Mucosa of descending colon (tissue), 3 donors: ENCODE data around the gene MED25. TPM values are rescaled to one million over a fixed set of nuclear protein-coding genes. Genes with fewer than 3 reads are reported as not detected.
A peak's percentile ranks its signal among the peaks of the same experiment; 100 is the strongest.

Source experiments
- ATAC-seq: fragments of 200-7000 bp; cut with Tn5 transposase; one replicate; pipeline ENCODE4 v1.9.1; 2020; ENCODE audit warnings: mild to moderate bottlenecking, moderate library complexity
- DNase-seq, 3 donors: peaks; one replicate each; pipeline ENCODE4 v3.0.0-alpha.2; 2020
- H3K36me3 ChIP-seq: fragments of 200-600 bp; one replicate; pipeline ENCODE4 v1.8.0; 2021; ENCODE audit warnings: low read depth, mild to moderate bottlenecking
- H3K4me1 ChIP-seq: fragments of 200-600 bp; one replicate; pipeline ENCODE4 v1.8.0; 2021; ENCODE audit warnings: low read depth, mild to moderate bottlenecking
- H3K4me3 ChIP-seq: fragments of 200-600 bp; one replicate; pipeline ENCODE4 v1.8.0; 2021; ENCODE audit warnings: mild to moderate bottlenecking
- H3K9me3 ChIP-seq: fragments of 200-600 bp; one replicate; pipeline ENCODE4 v1.8.0; 2021; ENCODE audit warnings: mild to moderate bottlenecking
- intact Hi-C, 2 donors: fragments of 100-400 bp; cut with DNase I in 1 of 2; cut with micrococcal nuclease in 1 of 2; formaldehyde crosslinking; loops; one replicate each; pipeline versions ENCODE4 v1.11.0 to v1.11.1; 2022; cut with DNase I, micrococcal nuclease
- total RNA-seq, 3 donors: library from RNA; stranded (reverse); fragmentation: NEBNext Ultra II Directional in 2 of 3; extraction: Animal tissue kit (Norgen Biotek cat#: 25700) in 2 of 3; gene quantifications; one replicate each; pipeline versions ENCODE4 v1.2.1 to v1.2.4, GENCODE V29; 2021 to 2023
- TF ChIP-seq, protein P1 (sequence below): fragments of 200-600 bp; IDR thresholded peaks from one replicate; pipeline ENCODE4 v1.8.0; 2022; ENCODE audit warnings: antibody characterized with exemption, mild to moderate bottlenecking
- donor health status: DM: no; HTN: no; CAD: no; lungs with moderate emphysema.
- donor health status: DM: no; HTN: no; CAD: no.
- donor health status: DM: no; HTN: yes; CAD: no.

Gene MED25
- total RNA-seq, 3 donors from 2014 or later: 54.7 to 57.4 (median 55.2) TPM

- no peaks in the 10 kb centered on the region for H3K9me3 ChIP-seq
- TF ChIP-seq, protein P1, sequence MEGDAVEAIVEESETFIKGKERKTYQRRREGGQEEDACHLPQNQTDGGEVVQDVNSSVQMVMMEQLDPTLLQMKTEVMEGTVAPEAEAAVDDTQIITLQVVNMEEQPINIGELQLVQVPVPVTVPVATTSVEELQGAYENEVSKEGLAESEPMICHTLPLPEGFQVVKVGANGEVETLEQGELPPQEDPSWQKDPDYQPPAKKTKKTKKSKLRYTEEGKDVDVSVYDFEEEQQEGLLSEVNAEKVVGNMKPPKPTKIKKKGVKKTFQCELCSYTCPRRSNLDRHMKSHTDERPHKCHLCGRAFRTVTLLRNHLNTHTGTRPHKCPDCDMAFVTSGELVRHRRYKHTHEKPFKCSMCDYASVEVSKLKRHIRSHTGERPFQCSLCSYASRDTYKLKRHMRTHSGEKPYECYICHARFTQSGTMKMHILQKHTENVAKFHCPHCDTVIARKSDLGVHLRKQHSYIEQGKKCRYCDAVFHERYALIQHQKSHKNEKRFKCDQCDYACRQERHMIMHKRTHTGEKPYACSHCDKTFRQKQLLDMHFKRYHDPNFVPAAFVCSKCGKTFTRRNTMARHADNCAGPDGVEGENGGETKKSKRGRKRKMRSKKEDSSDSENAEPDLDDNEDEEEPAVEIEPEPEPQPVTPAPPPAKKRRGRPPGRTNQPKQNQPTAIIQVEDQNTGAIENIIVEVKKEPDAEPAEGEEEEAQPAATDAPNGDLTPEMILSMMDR: no peak
- H3K4me3 ChIP-seq: no peak overlapping the region
- no peaks in the 10 kb centered on the region for H3K4me1 ChIP-seq
- DNase-seq (peak in 1 of 3 donors; percentile 5), ATAC-seq (no peak)
- H3K36me3 ChIP-seq: no peaks in the 10 kb centered on the region
- intact Hi-C loops: no loop called here
Observed at GRCh38 chr19:49858088-49858985, 40.2 kb downstream of the MED25 start.

DNA sequence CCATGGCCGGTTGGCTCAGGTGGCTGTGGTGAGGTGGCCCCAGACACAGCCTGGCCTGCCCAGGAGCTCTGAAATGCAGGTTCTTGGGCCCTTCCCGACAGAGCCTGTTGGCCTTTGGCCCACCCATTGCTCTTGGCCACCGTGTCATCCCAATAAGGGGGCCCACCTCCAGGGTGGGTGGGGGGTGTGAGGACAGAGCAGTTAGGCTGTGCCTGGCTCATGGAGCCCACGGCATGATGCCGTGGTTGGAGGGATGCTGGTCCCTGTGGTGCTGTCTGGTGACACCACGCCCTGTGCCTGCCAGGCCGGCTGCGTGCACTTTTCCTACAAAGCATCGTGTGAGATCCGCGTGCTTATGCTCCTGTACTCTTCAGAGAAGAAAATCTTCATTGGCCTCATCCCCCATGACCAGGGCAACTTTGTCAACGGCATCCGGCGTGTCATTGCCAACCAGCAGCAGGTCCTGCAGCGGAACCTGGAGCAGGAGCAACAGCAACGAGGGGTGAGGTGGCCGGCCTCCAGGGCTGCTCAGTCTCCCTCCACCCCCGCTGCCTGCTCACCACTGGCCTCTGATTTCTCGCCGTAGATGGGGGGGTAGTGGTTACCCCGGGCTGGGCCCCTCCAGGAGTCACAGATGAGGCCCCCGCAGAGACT lies 41.7 kb downstream of the MED25 start:
- no peak for ATAC-seq
- H3K4me1 ChIP-seq: no peaks in the 10 kb centered on the region
- H3K36me3 ChIP-seq: peaks cover 9% of the 10 kb centered on the region
- TF ChIP-seq, protein P1: no peak
- DNase-seq: peak in 1 of 3 donors; percentile 4
- intact Hi-C loops: no loop called here
- H3K4me3 ChIP-seq: no peak overlapping the region
- no peaks in the 10 kb centered on the region for H3K9me3 ChIP-seq

- DNase-seq (peak in 1 of 3 donors; percentile 5), ATAC-seq (no peak)
- Histone ChIP-seq H3K36me3 (peaks cover 9% of the 10 kb centered on the region), H3K9me3 (no peaks in the 10 kb centered on the region), H3K4me3 (no peak overlapping the region), H3K4me1 (peaks cover 4% of the 10 kb centered on the region)
- TF ChIP-seq, protein P1: no peak
- intact Hi-C loops: no loop called here
Observed at GRCh38 chr19:49860336-49861102, 42.4 kb downstream of the MED25 start.

GRCh38 chr19:49861107-49861506 lies 43.0 kb downstream of the MED25 start:
- TF ChIP-seq, protein P1: no peak

GRCh38 chr19:49861541-49862378 lies 43.7 kb downstream of the MED25 start:
- TF ChIP-seq, protein P1: no peak
- no peak overlapping the region for H3K4me3 ChIP-seq
- no peak for ATAC-seq
- intact Hi-C loops: no loop called here
- H3K9me3 ChIP-seq: no peaks in the 10 kb centered on the region
- H3K36me3 ChIP-seq: peaks cover 9% of the 10 kb centered on the region
- H3K4me1 ChIP-seq: peaks cover 17% of the 10 kb centered on the region
- DNase-seq: peak in 1 of 3 donors; percentile 44

More at GRCh38 chr19:49861107-49861506, 43.0 kb downstream of the MED25 start:
- Histone ChIP-seq H3K36me3 (peaks cover 9% of the 10 kb centered on the region), H3K4me1 (peaks cover 10% of the 10 kb centered on the region), H3K9me3 (no peaks in the 10 kb centered on the region), H3K4me3 (no peak overlapping the region)
- DNase-seq (peak; percentile 69 to 74 (median 72)), ATAC-seq (peak; percentile 57)
- intact Hi-C loops: no loop called here
